ENCODE data around the gene RNF133. TPM values are rescaled to one million over a fixed set of nuclear protein-coding genes. Genes with fewer than 3 reads are reported as not detected.

Gene RNF133
- total RNA-seq, 4 donors from 2014 or later = 0.16 TPM; not detected in 3

DNA sequence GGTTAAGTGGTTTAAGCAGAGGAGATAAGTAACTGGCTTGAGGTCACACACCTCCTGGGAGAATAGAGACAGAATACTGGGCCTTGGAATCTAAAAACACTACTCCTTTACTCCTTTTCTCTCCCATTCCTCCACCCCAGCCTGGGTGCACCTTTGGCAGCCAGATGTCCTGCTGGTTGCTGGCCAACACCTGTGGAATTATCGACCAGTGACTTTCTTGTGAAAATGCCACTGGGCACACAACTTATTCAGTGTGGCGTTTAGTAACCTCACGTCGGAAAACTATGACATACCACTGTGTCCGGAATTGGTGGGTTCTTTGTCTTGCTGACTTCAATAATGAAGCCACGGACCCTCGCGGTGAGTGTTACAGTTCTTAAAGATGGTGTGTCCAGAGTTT is 26.4 kb downstream of the RNF133 start:
- TF ChIP-seq, protein P1, sequence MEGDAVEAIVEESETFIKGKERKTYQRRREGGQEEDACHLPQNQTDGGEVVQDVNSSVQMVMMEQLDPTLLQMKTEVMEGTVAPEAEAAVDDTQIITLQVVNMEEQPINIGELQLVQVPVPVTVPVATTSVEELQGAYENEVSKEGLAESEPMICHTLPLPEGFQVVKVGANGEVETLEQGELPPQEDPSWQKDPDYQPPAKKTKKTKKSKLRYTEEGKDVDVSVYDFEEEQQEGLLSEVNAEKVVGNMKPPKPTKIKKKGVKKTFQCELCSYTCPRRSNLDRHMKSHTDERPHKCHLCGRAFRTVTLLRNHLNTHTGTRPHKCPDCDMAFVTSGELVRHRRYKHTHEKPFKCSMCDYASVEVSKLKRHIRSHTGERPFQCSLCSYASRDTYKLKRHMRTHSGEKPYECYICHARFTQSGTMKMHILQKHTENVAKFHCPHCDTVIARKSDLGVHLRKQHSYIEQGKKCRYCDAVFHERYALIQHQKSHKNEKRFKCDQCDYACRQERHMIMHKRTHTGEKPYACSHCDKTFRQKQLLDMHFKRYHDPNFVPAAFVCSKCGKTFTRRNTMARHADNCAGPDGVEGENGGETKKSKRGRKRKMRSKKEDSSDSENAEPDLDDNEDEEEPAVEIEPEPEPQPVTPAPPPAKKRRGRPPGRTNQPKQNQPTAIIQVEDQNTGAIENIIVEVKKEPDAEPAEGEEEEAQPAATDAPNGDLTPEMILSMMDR (IDR thresholded peaks at IDR 0.05) = no peak
- TF ChIP-seq POLR2A (IDR thresholded peaks at IDR 0.05) = no peak
- H3K4me3 ChIP-seq (ENCODE audit: low read depth, poor library complexity, severe bottlenecking) = no peak overlapping the region
- WGBS, 2 donors = 93 to 95% methylated on average over 8 of the region's 8 CpGs
- no peak for DNase-seq (ENCODE audit: low spot score in 2 of 2)
- intact Hi-C loops (cut with DNase I; ENCODE audit: low total_unique reads) = no loop called here

DNA sequence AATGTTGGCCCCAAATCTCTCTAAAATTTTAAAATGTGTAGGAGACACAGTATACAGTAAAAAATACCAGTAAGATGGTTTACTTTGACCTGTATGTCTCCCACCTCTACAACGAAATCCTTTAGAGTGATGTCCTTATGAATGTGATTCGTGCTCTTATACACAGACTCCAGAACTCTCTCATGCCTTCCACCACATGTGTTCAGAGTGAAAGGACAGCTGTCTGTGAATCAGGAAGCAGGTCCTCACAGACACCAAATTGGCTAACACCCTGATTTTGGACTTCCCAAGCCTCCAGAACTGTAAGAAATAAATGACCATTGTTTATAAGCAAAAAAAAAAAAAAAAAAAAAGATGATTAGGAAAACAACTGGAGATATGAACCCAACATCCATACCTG is 35.2 kb downstream of the RNF133 start:
- intact Hi-C loops (cut with DNase I; ENCODE audit: low total_unique reads) = no loop called here
- no peak for DNase-seq (ENCODE audit: low spot score in 2 of 2)
- WGBS, 2 donors = 85 to 87% methylated on average over 2 of the region's 2 CpGs
- no peak overlapping the region for H3K4me3 ChIP-seq (ENCODE audit: low read depth, poor library complexity, severe bottlenecking)
- no peak for TF ChIP-seq POLR2A (IDR thresholded peaks at IDR 0.05)
- TF ChIP-seq, protein P1 (IDR thresholded peaks at IDR 0.05) = no peak

DNA sequence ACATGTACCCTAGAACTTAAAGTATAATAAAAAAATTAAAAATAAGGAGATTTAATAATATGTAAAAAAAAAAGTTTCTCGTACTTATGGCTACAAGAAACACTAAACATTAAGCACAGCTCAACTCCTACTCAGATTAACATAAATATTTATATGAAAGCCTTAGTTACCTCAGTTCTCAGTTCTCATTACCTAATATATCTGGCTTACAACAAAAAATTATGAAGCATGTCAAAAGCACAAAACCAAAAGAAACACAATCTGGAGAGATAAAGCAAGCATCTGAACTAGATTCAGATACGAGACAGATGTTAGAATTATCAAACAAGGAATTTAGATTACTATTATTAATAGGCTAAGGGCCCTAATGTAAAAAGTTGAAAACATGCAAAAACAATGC is 40.1 kb downstream of the RNF133 start:
- intact Hi-C loops (cut with DNase I; ENCODE audit: low total_unique reads) = no loop called here
- TF ChIP-seq, protein P1 (IDR thresholded peaks at IDR 0.05) = no peak
- TF ChIP-seq POLR2A (IDR thresholded peaks at IDR 0.05) = no peak
- H3K4me3 ChIP-seq (ENCODE audit: low read depth, poor library complexity, severe bottlenecking) = no peak overlapping the region
- WGBS, 2 donors = 76 to 85% methylated on average over 2 of the region's 2 CpGs
- DNase-seq (ENCODE audit: low spot score in 2 of 2) = no peak

DNA sequence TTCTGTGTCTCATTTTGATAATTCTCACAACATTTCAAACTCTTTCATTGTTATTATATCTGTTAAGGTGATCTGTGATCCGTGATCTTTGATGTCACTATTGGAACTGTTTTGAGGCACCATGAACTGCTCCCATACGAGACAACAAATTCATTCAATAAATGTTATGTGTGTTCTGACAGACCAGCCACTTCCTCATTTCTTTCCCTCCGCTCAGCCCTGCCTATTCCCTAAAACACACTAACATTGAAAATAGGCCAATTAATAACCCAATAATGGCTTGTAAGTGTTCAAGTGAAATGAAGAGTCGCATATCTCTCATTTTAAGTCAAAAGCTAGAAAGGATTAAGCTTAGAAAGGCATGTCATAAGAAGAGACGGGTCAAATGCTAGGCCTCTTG is 45.2 kb downstream of the RNF133 start:
- no peak for DNase-seq (ENCODE audit: low spot score in 2 of 2)
- intact Hi-C loops (cut with DNase I; ENCODE audit: low total_unique reads) = no loop called here
- WGBS, 2 donors = 83% methylated on average over 5 of the region's 5 CpGs
- TF ChIP-seq, protein P1 (IDR thresholded peaks at IDR 0.05) = no peak
- TF ChIP-seq POLR2A (IDR thresholded peaks at IDR 0.05) = no peak
- no peak overlapping the region for H3K4me3 ChIP-seq (ENCODE audit: low read depth, poor library complexity, severe bottlenecking)

DNA sequence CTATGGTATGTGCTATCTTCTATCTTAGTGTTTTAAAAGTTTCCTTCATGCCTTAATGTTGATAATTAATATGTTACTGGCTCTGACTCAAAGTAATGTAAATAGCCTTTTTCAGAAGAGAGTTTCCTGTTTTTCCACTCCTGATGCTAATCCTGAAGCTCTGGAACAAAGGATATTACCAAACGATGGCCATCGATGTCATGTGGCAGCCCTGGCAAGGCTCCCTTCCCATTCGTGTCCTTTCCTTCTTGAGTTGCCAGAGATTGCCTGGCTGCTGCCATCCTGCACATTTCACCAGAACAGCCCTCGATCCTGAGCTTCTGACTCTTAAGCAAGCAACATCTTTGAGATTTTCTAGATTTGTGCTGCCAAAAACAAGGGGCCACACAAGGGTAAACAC is 46.0 kb downstream of the RNF133 start:
- TF ChIP-seq, protein P1 (IDR thresholded peaks at IDR 0.05) = no peak
- no peak for TF ChIP-seq POLR2A (IDR thresholded peaks at IDR 0.05)
- intact Hi-C loops (cut with DNase I; ENCODE audit: low total_unique reads) = no loop called here
- no peak for DNase-seq (ENCODE audit: low spot score in 2 of 2)
- whole genome bisulfite sequencing, 2 donors = 24 to 40% methylated on average over 4 of the region's 4 CpGs
- H3K4me3 ChIP-seq (ENCODE audit: low read depth, poor library complexity, severe bottlenecking) = no peak overlapping the region

DNA sequence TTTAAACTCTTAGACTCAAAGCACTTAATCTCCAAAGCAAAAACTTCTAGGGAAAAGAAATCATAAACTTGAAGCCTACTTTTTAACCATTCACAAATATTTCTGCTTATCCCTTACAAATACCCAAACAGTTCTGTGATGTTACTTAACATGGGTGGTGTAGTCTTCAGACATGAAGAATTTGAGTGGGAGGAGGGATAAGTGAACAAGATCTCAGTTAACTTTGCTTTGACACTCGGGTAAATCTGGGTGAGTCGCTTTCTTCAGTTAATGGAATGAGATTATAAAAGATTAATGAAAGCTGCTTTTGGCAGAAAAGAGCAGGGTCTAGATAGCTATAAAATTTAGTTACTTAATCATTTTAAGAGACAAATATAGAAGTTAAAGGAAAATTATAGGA is 47.5 kb downstream of the RNF133 start:
- no peak for TF ChIP-seq POLR2A (IDR thresholded peaks at IDR 0.05)
- TF ChIP-seq, protein P1 (IDR thresholded peaks at IDR 0.05) = no peak
- H3K4me3 ChIP-seq (ENCODE audit: low read depth, poor library complexity, severe bottlenecking) = no peak overlapping the region
- DNase-seq (ENCODE audit: low spot score in 2 of 2) = no peak
- WGBS, 2 donors = 50 to 54% methylated on average over 2 of the region's 2 CpGs
- intact Hi-C loops (cut with DNase I; ENCODE audit: low total_unique reads) = no loop called here
